Heart right ventricle (tissue), 16 donors: ENCODE data around the gene CHMP2A. TPM values are rescaled to one million over a fixed set of nuclear protein-coding genes. Genes with fewer than 3 reads are reported as not detected.

ENCODE experiments used
- ATAC-seq, 8 donors: fragments of 200-7000 bp; cut with Tn5 transposase; one replicate each; pipeline ENCODE4 v1.9.1; 2020; ENCODE audit warnings: mild to moderate bottlenecking in 8 of 8, moderate library complexity in 8 of 8, moderate number of reproducible peaks in 1 of 8
- DNase-seq, 2 donors: peaks; one replicate each; pipeline ENCODE4 v3.0.0-alpha.2; 2020
- H3K27ac ChIP-seq, 10 donors: fragments of 200-600 bp; sonication (generic) in 2 of 10; one replicate each; pipeline versions ENCODE4 v1.5.0 to v1.8.0; 2020 to 2022; ENCODE audit warnings: mild to moderate bottlenecking in 3 of 10
- H3K27me3 ChIP-seq, 7 donors: fragments of 200-600 bp; one replicate each; pipeline ENCODE4 v1.8.0; 2021 to 2022; ENCODE audit warnings: mild to moderate bottlenecking in 2 of 7
- H3K36me3 ChIP-seq, 9 donors: fragments of 200-600 bp; sonication (generic) in 1 of 9; one replicate each; pipeline versions ENCODE4 v1.5.0 to v1.8.0; 2020 to 2022; ENCODE audit warnings: mild to moderate bottlenecking in 2 of 9
- H3K4me1 ChIP-seq, 9 donors: fragments of 200-600 bp; sonication (generic) in 1 of 9; one replicate each; pipeline versions ENCODE4 v1.5.0 to v1.8.0; 2020 to 2022; ENCODE audit warnings: mild to moderate bottlenecking in 4 of 9
- H3K4me3 ChIP-seq, 10 donors: fragments of 200-600 bp; sonication (generic) in 2 of 10; one replicate each; pipeline versions ENCODE4 v1.5.0 to v1.8.0; 2020 to 2022; ENCODE audit warnings: mild to moderate bottlenecking in 7 of 10, moderate library complexity in 2 of 10
- H3K9me3 ChIP-seq, 11 donors: fragments of 200-600 bp in 10 of 11; sonication (generic) in 2 of 11; one replicate each; pipeline versions ENCODE4 v1.5.0 to v1.8.0; 2013 to 2022; ENCODE audit warnings: mild to moderate bottlenecking in 2 of 11, control low read depth in 1 of 11, moderate library complexity in 1 of 11
- WGBS, 2 donors: extraction: QIAGEN DNeasy Blood & Tissue Kit; methylation state at CpG; one replicate each; pipeline ENCODE4 v1.1.7; 2013; ENCODE audit warnings: inconsistent platforms in 1 of 2; 5-methylcytosine and 5-hydroxymethylcytosine counted together
- intact Hi-C, 10 donors: fragments of 100-400 bp; cut with DNase I; formaldehyde crosslinking; loops; one replicate each; pipeline versions ENCODE4 v1.11.1 to v1.14.2; 2022
- polyA plus RNA-seq, 2 donors: library from polyadenylated mRNA; stranded (reverse); fragments of 200-250 nt; gene quantifications; one replicate each; pipeline ENCODE4 v1.2.3, GENCODE V29; 2013
- total RNA-seq, 10 donors: library from RNA; stranded (reverse); fragmentation: NEBNext Ultra II Directional in 3 of 10; extraction: Animal tissue kit (Norgen Biotek cat#: 25700) in 3 of 10; gene quantifications; one replicate each; pipeline versions ENCODE4 v1.2.1 to v1.2.4, GENCODE V29; 2021 to 2023
- TF ChIP-seq, protein P1 (sequence below), 9 donors: fragments of 200-600 bp; sonication (generic) in 2 of 9; IDR thresholded peaks; one replicate each; pipeline versions ENCODE4 v1.5.0 to v1.8.0; 2021 to 2022; ENCODE audit warnings: antibody characterized with exemption in 9 of 9, mild to moderate bottlenecking in 5 of 9, moderate library complexity in 1 of 9
- donor health status: Arrhythmogenic right ventricular cardiomyopathy.
- donor health status: ischemic (EF 13 %, LVEDD 7.1; RV severe dilation, severe dysfunction).
- donor health status: healthy with polysubstance abuse.
- donor health status: DM: no; HTN: yes; CAD: no.
- donor health status: DM: no; HTN: no; CAD: no.
- donor health status: ischemic (EF 25% LVEDD 6.9; RV normal size, moderate dysfunction).
- donor health status: ischemic (EF 25% LVEDD 5.7; RV mildly dilated, moderate dysfunction).
- donor health status: healthy.
- donor health status: DM: yes; HTN: yes; CAD: no.
- donor health status: Ischemic cardiomyopathy.
- donor health status: ischemic (EF 35%, LVEDD 5.7; RV mildly dilated, moderate dysfunction).
- donor health status: nonischemic (EF 11% LVEDD 7.7; RV severe dilation, severe dysfunction).
- donor health status: DM: yes; HTN: yes; CAD: no.
- donor health status: PGD.
- donor health status: ischemic (EF 29% LVEDD 5.4; RV normal size, mild dysfunction).
- donor health status: nonischemic (EF 23%, LVEDD 6.1; RV moderate dilation, normal function).

The CHMP2A gene
- total and polyA plus RNA-seq, 12 donors: 123 to 349 (median 133) TPM

- H3K27me3 ChIP-seq: no peaks in the 10 kb centered on the region
- peaks cover 22 to 42% (median 29%) of the 10 kb centered on the region in 9 donors for H3K4me1 ChIP-seq
- 92 to 96% methylated on average over 20 of the region's 20 CpGs for WGBS, 2 donors
- intact Hi-C loops: no loop called here
- no peak overlapping the region for H3K4me3 ChIP-seq
- DNase-seq (no peak), ATAC-seq (no peak)
- TF ChIP-seq, protein P1, sequence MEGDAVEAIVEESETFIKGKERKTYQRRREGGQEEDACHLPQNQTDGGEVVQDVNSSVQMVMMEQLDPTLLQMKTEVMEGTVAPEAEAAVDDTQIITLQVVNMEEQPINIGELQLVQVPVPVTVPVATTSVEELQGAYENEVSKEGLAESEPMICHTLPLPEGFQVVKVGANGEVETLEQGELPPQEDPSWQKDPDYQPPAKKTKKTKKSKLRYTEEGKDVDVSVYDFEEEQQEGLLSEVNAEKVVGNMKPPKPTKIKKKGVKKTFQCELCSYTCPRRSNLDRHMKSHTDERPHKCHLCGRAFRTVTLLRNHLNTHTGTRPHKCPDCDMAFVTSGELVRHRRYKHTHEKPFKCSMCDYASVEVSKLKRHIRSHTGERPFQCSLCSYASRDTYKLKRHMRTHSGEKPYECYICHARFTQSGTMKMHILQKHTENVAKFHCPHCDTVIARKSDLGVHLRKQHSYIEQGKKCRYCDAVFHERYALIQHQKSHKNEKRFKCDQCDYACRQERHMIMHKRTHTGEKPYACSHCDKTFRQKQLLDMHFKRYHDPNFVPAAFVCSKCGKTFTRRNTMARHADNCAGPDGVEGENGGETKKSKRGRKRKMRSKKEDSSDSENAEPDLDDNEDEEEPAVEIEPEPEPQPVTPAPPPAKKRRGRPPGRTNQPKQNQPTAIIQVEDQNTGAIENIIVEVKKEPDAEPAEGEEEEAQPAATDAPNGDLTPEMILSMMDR (IDR thresholded peaks at IDR 0.05): no peak
- H3K9me3 ChIP-seq: no peaks in the 10 kb centered on the region
- H3K27ac ChIP-seq: no peak overlapping the region
- peaks cover 7 to 79% (median 56%) of the 10 kb centered on the region in 9 donors for H3K36me3 ChIP-seq
These were observed 5.8 kb downstream of the CHMP2A start for GRCh38 chr19:58548859-58549663.

DNA sequence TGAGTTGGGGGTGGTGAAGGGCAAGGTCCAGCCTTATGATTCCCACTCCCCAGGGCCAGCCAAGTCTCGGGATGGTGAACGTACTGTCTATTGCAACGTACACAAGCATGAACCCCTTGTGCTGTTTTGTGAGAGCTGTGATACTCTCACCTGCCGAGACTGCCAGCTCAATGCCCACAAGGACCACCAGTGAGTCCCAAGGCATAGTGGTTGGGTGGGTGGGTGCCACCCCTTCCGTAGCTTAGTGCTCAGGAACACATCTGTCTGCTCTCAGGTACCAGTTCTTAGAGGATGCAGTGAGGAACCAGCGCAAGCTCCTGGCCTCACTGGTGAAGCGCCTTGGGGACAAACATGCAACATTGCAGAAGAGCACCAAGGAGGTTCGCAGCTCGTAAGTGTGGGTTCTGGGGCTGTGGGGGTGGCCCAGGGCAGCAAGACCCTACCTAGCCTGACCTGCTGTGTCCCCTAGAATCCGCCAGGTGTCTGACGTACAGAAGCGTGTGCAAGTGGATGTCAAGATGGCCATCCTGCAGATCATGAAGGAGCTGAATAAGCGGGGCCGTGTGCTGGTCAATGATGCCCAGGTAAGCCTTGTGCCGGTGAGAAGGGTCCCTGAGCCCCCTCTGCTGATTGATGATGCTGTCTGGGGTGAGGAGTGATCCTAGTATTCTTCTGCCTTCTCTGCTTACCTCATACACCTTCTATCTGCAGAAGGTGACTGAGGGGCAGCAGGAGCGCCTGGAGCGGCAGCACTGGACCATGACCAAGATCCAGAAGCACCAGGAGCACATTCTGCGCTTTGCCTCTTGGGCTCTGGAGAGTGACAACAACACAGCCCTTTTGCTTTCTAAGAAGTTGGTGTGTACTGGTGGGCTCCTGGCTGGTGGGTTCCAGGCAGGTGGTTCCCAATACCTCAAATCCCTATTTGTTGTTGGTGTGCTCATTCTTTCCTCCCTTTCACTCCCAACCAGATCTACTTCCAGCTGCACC lies 7.3 kb downstream of the CHMP2A start:
- intact Hi-C loops: no loop called here
- TF ChIP-seq, protein P1 (IDR thresholded peaks at IDR 0.05): no peak
- Histone ChIP-seq H3K9me3 (no peaks in the 10 kb centered on the region), H3K36me3 (peaks cover 5 to 72% (median 52%) of the 10 kb centered on the region in 9 donors), H3K27me3 (no peaks in the 10 kb centered on the region), H3K4me3 (no peak overlapping the region), H3K4me1 (peaks cover 14 to 34% (median 29%) of the 10 kb centered on the region in 9 donors), H3K27ac (no peak overlapping the region)
- WGBS, 2 donors: 88 to 90% methylated on average over 18 of the region's 18 CpGs
- no peak for ATAC-seq
- no peak for DNase-seq

- DNase-seq (no peak), ATAC-seq (no peak)
- Histone ChIP-seq H3K36me3 (peaks cover 0 to 56% (median 37%) of the 10 kb centered on the region in 9 donors), H3K9me3 (no peaks in the 10 kb centered on the region), H3K4me3 (peak overlapping the region in 9 of 10 donors; percentile 67 to 97 (median 84)), H3K27ac (peak overlapping the region in 5 of 10 donors; percentile 3 to 96 (median 62)), H3K27me3 (no peaks in the 10 kb centered on the region), H3K4me1 (peaks cover 14 to 34% (median 29%) of the 10 kb centered on the region in 9 donors)
- 23 to 25% methylated on average over 1 of the region's 1 CpG for WGBS, 2 donors
- intact Hi-C loops: no loop called here
- TF ChIP-seq, protein P1 (IDR thresholded peaks at IDR 0.05): no peak
These were observed 8.8 kb downstream of the CHMP2A start for GRCh38 chr19:58546019-58546530.
